Muscle layer of duodenum (tissue), 2 donors: Measurements from ENCODE around the gene SLC4A7.
"Not testable (repeated sequence)": the region's sequence is repeated elsewhere in the genome, so short reads cannot be mapped to it uniquely, and the experiment has no call there.

Source experiments
- H3K27ac ChIP-seq: one replicate; pipeline ENCODE4 v1.7.0; 2013; ENCODE audit warnings: mild to moderate bottlenecking, low read length
- H3K27me3 ChIP-seq: one replicate; pipeline ENCODE4 v1.7.0; 2013; ENCODE audit warnings: low read depth, mild to moderate bottlenecking, control low read depth, low read length
- H3K36me3 ChIP-seq, 2 donors: one replicate each; pipeline ENCODE4 v1.7.0; 2013; ENCODE audit warnings: low read length in 2 of 2, control low read depth in 1 of 2, mild to moderate bottlenecking in 1 of 2; ENCODE audit not compliant: insufficient read depth in 2 of 2, control insufficient read depth in 1 of 2
- H3K4me1 ChIP-seq, 2 donors: one replicate each; pipeline ENCODE4 v1.7.0; 2013; ENCODE audit warnings: low read length in 2 of 2, mild to moderate bottlenecking in 2 of 2, control low read depth in 1 of 2, moderate library complexity in 1 of 2; ENCODE audit not compliant: insufficient read depth in 2 of 2, control insufficient read depth in 1 of 2
- H3K4me3 ChIP-seq, 2 donors: one replicate each; pipeline ENCODE4 v1.7.0; 2013; ENCODE audit warnings: low read length in 2 of 2, low read depth in 1 of 2, mild to moderate bottlenecking in 1 of 2
- H3K9me3 ChIP-seq, 2 donors: one replicate each; pipeline ENCODE4 v1.7.0; 2013; ENCODE audit warnings: low read length in 2 of 2, control low read depth in 1 of 2, mild to moderate bottlenecking in 1 of 2; ENCODE audit not compliant: control insufficient read depth in 1 of 2
- donor health status: healthy.

SLC4A7 gene

DNA sequence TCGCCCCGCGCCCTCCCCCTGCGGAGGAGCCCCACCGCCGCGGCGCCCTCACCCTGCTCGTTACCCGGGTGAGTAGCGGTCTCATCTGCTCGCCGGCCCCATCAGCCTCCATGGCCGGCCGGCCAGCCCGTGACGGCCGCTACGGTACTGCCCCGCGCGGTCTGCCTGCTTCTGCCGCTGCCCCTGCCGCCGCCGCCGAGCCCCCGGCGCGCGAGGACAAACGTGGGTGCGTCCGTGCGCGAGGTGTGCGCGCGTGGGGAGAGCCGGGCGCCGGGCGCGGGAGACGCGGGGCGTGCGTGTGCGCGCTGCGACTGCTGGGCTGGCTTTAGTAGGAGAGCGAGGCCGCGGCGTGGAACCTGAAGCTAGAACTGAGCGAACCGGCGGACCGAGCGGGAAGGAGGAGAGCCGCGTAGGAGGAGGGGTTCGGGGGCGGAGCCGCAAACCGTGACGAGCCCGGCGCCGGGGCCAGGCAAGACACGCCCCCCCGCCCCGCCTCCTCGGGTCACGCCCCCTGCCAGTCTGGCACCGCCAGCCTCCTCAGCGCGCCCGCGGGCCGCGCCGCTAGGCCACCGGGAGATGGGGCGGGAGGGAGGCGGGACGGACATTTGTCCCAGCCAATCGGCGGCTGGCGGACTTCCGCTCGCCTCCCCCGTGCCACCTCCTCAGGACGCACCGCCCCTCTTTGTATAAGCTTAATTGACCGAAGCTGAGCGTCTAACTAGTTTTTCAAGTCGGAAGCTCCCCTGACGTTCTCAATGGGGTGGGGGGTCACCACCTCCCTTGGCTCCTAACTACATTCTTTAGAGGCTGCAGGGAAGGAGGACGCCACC is at the start of gene SLC4A7:
Gene SLC4A7 (minus strand): TSS at position 370 of the 830 bp plus-strand sequence. CDS start 258 bp downstream, at position 112.
- Histone ChIP-seq H3K4me3 (peak within 1 kb of the TSS; percentile 85 to 96), H3K36me3 (no peaks in the 10 kb centered on the region), H3K4me1 (peaks cover 17 to 20% of the 10 kb centered on the region in 2 donors), H3K27me3 (no peaks in the 10 kb centered on the region), H3K9me3 (no peaks in the 10 kb centered on the region), H3K27ac (peak within 1 kb of the TSS; percentile 93)

DNA sequence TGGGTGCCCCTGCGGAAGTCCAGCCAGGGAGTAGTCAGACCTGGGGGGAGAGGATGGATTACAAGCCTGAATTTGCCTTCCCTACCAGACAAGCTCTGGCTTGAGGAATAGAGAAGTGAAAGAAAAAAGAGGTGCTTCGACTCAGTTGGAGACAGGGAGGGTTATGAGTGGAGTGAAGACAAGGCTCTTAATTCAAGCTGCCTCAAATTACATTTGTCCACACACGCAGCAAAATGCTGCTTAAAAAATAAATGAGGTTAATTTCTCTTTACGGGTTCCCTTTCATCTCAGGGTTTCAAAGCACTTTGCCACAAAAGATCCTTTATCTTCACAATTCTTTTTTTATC is 49.0 kb upstream of the SLC4A7 start:
- no peaks in the 10 kb centered on the region for H3K27me3 ChIP-seq
- H3K27ac ChIP-seq: peak overlapping the region; percentile 12
- H3K4me1 ChIP-seq: peaks cover 4 to 15% of the 10 kb centered on the region in 2 donors
- no peaks in the 10 kb centered on the region for H3K9me3 ChIP-seq
- H3K36me3 ChIP-seq: peaks cover 0 to 3% of the 10 kb centered on the region in 2 donors
- no peak overlapping the region for H3K4me3 ChIP-seq

DNA sequence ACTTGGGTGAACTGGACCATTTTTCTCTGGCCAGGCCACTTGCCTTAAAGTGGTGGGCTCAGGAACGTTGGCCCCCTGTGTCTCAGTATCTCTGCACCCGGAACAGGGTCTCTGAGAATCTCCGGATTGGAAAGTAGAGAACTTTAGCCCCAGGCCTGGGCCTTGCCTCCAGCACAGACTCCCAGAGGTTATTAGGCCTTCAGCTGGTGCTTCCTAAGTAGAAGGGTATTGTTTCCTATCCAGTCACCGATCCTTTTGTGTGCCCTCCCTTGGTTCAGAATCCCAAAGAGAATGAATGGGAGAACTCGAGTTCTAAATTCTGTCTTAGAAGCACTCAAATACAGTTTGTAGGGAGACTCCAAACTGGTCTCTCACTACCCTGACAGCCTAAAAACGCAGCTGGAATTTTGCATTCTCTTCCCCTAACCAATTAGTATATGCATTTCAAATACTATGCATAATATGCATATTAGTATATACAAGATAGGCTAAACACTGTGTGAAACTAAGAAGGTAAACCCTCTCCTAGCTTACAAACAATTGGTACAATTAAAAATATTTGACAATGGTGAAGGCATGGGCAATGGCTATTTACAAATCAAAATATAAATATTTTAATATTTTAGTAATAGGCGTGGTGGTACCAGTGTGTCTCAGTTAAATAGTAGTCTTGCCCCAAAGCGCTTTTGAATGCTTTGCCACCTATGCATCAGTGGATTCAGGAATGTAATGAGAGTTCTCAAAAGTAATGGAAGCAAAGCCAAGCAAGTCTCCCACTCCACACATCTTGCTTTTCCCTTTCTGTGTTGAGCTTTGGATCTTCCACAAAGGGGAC is 48.5 kb upstream of the SLC4A7 start:
- Histone ChIP-seq H3K4me3 (no peak overlapping the region), H3K27ac (peak overlapping the region; percentile 12), H3K4me1 (peaks cover 4 to 15% of the 10 kb centered on the region in 2 donors), H3K9me3 (no peaks in the 10 kb centered on the region), H3K36me3 (peaks cover 0 to 3% of the 10 kb centered on the region in 2 donors), H3K27me3 (no peaks in the 10 kb centered on the region)

DNA sequence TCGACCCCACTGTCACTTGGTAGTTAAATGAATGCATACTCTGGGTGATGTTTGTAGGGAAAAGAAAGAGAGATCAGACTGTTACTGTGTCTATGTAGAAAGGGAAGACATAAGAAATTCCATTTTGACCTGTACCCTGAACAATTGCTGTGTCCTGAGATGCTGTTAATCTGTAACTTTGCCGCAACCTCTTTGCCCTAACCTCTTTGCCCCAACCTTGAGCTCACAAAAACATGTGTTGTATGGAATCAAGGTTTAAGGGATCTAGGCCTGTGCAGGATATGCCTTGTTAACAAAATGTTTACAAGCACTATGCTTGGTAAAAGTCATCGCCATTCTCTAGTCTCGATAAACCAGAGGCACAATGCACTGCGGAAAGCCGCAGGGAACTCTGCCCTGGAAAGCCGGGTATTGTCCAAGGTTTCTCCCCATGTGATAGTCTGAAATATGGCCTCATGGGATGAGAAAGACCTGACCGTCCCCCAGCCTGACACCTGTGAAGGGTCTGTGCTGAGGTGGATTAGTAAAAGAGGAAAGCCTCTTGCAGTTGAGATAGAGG is 47.1 kb upstream of the SLC4A7 start:
- H3K4me1 ChIP-seq: peaks cover 4 to 15% of the 10 kb centered on the region in 2 donors
- H3K27ac ChIP-seq, H3K4me3 ChIP-seq, H3K9me3 ChIP-seq, H3K27me3 ChIP-seq, H3K36me3 ChIP-seq: not testable (repeated sequence)

DNA sequence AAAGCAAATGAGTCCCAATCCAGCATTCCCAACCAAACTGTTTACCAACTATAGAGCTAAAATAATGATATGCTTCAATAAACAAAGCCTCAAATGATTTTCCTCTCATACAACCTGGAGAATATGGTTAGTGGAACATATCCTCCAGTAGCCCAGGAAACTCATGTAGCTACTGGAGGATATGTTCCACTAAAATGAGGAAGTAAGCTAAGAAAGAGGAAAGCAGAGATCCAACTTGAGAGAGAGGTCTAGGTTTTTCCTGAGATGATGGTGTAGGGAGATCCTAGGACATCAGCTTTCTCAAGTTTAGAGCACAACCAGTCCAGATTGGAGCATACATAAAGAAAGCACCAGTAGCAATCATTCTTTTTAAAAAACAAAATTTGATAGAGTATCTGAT is 44.6 kb upstream of the SLC4A7 start:
- H3K9me3 ChIP-seq: no peaks in the 10 kb centered on the region
- no peak overlapping the region for H3K27ac ChIP-seq
- peaks cover 0 to 15% of the 10 kb centered on the region in 2 donors for H3K4me1 ChIP-seq

DNA sequence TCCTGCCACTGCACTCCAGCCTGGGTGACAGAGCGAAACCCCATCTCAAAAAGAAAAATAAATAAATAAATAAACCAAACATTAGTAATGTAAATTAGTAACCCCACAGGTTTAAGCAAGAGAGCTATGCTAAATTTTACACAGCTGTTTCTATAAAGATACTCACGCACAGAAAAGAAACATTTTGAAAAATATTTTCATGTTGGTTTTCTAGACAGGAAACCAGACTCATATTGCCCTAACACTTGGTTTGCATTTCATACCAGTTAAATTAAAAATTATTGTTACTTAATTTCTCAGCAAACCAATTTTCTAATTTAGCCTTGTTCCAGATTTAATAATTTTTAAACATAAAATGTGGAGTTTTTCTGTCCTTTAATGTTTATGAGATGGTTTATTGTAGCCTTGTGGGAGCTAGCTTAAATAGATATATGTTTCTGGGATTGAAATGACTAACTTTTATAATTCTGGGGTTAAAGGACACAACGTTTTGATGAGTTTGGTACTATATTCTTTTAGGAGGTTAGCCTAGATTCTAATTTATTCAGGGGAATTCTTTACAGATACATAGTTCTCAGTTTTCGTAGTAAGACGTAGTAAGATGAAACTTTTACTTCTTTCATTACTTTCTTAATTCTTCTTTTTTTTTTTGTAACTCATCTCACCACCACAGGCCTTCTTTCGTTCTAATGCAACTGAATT is 42.6 kb upstream of the SLC4A7 start:
- Histone ChIP-seq H3K36me3 (no peaks in the 10 kb centered on the region), H3K27me3 (no peaks in the 10 kb centered on the region), H3K4me3 (no peak overlapping the region), H3K9me3 (no peaks in the 10 kb centered on the region), H3K27ac (no peak overlapping the region), H3K4me1 (peaks cover 3 to 15% of the 10 kb centered on the region in 2 donors)

More for the DNA sequence above, 44.6 kb upstream of the SLC4A7 start:
- Histone ChIP-seq H3K36me3 (no peaks in the 10 kb centered on the region), H3K27me3 (no peaks in the 10 kb centered on the region), H3K4me3 (no peak overlapping the region)

DNA sequence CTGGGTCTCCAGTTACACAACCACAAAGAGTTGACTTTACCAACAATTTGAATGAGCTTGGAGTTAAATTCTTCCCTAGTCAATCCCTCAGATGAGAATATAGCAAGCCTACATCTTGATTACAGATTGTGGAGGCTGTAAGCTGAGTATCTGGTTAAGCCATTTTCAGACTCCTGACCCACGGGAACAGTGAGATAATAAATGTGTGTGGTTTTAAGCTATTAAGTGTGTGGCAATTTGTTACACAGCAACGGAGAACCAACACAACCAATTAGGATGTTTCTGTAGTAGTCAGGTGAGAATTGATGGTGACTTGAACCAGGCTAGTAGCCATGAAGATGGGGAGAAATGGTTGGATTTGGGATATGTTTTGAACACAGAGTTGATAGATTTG is 37.7 kb upstream of the SLC4A7 start:
- Histone ChIP-seq H3K4me1 (peaks cover 8 to 23% of the 10 kb centered on the region in 2 donors), H3K27me3 (no peaks in the 10 kb centered on the region), H3K36me3 (no peaks in the 10 kb centered on the region), H3K9me3 (no peaks in the 10 kb centered on the region), H3K27ac (peak overlapping the region; percentile 6), H3K4me3 (no peak overlapping the region)

DNA sequence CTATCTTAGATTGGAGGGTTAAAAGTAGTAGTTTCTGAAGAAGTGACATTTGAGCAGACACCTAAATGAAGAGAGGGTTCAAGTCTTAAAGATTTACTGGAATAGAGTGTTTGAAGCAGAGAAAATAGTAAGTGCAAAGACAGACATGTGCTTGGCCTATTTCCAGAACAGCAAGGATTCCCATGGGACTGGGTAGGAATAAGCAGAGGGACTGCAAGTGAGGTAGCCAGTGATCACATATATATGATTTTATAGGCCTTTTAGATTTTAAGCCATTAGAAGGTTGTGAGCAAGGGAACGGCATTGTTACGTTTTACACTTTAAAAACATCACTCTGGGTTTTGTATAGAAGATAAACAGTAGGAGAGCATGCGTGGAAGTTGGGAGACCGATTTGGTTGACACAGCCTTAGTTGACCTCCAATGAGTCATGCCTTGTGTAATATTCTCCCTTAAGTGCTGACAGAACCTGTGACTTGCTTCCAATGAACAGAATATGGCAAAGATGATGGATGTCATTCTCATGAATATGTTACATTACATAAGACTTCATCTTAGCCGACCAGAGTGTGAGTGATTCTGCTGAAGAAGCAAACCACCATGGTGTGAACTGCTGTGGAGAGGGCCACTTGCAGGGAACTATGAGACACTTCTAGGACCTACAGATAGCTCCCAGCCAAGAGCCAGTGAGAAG is 37.1 kb upstream of the SLC4A7 start:
- H3K27me3 ChIP-seq: no peaks in the 10 kb centered on the region
- H3K4me1 ChIP-seq: peaks cover 8 to 23% of the 10 kb centered on the region in 2 donors
- H3K36me3 ChIP-seq: no peaks in the 10 kb centered on the region
- no peak overlapping the region for H3K27ac ChIP-seq
- no peak overlapping the region for H3K4me3 ChIP-seq
- no peaks in the 10 kb centered on the region for H3K9me3 ChIP-seq

DNA sequence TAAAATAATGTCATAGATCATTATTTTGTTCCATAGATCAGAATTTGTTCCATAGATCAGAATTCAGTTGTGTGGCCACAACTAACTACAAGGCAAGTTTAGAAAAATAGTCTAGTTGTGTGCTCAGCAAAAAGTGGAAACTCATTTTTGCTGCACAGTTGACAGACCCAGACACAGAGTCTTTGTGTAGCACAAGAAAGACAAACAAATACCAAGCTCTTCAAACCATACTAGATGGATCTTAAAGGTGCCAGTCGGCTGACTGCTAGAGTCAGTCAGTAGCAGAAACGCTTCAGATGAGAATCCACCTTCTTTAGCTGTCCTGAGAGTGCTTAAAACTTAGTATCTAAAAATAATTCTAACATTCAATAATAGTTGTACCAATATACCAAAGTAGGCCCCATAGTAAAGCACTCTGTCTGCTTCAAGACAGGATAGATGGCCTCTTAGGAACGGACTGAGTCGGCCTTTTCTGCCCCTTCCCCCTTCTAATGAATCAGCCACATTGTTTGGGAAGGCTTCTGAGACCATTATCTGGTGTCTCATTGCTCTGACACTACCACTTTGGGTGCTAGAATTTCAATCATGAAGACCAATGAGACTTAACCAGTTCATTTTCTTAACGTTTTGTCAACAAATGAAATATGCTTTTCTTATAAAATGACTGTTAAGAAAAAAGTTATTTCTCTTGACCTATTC is 27.7 kb upstream of the SLC4A7 start:
- Histone ChIP-seq H3K27ac (no peak overlapping the region), H3K4me1 (no peaks in the 10 kb centered on the region), H3K36me3 (no peaks in the 10 kb centered on the region), H3K27me3 (no peaks in the 10 kb centered on the region), H3K4me3 (no peak overlapping the region), H3K9me3 (no peaks in the 10 kb centered on the region)

DNA sequence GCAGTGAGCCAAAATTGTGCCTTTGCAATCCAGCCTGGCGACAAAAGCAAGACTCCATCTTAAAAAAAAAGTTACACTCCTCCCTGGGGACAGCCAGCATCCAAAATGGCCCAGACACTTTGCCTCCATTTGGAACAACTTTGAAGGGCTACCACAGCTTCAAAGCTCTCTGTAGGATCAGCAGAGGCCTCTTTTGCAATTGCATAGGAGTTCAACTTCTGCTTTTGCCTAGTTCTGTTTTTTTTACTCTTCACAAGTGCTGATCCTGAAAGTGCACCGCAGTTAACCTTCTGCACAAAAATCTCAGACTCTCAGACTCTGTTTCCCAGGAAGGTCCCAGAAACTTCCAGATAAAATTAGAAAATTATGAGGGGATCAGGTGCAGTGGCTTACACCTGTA is 25.2 kb upstream of the SLC4A7 start:
- Histone ChIP-seq H3K36me3 (no peaks in the 10 kb centered on the region), H3K27me3 (no peaks in the 10 kb centered on the region), H3K27ac (no peak overlapping the region), H3K9me3 (no peaks in the 10 kb centered on the region), H3K4me1 (peaks cover 0 to 1% of the 10 kb centered on the region in 2 donors), H3K4me3 (no peak overlapping the region)
